IMR-90 (cell line): ENCODE results near the gene UBXN6. TPM values are rescaled to one million over a fixed set of nuclear protein-coding genes. Genes with fewer than 3 reads are reported as not detected.

Source experiments
- ATAC-seq: fragments of 200-7000 bp; cut with Tn5 transposase; 2 replicates; pipeline ENCODE4 v1.9.1; 2020; ENCODE audit warnings: low read depth, mild to moderate bottlenecking, moderate library complexity
- BruUV-seq: library from RNA; stranded (reverse); fragments of 400-500 nt; replicated peaks from 2 replicates; lab custom pipeline; 2021; lab: Mats Ljungman, UMichigan
- CTCF ChIA-PET: fragments of 300-600 bp; formaldehyde crosslinking; extraction: SDS; loops from one replicate; lab custom pipeline; 2021; ENCODE audit warnings: antibody characterized with exemption; lab: Yijun Ruan, JAX
- POLR2A ChIA-PET: fragments of 300-600 bp; sonication (Branson Sonifier 250); formaldehyde crosslinking; loops from one replicate; lab custom pipeline; 2022; ENCODE audit warnings: antibody characterized with exemption; ENCODE audit not compliant: unreplicated experiment; lab: Charles Lee
- DNase-seq: peaks from one replicate; pipeline ENCODE4 v3.0.0; 2013
- H2AFZ ChIP-seq: replicated peaks from 2 replicates; pipeline ENCODE3; 2013; ENCODE audit warnings: low read length, mild to moderate bottlenecking; ENCODE audit not compliant: poor library complexity
- H2AK5ac ChIP-seq: 2 replicates; pipeline ENCODE4 v1.6.1; 2013; ENCODE audit warnings: low read depth, low read length, inconsistent platforms
- H2AK9ac ChIP-seq: replicated peaks from 2 replicates; pipeline ENCODE3; 2013; ENCODE audit warnings: mild to moderate bottlenecking, low read depth, low read length, moderate library complexity; ENCODE audit not compliant: poor library complexity
- H2BK120ac ChIP-seq: 2 replicates; pipeline ENCODE4 v1.6.1; 2013; ENCODE audit warnings: low read depth, low read length, inconsistent platforms
- H2BK15ac ChIP-seq: 3 replicates; pipeline ENCODE4 v1.6.1; 2013; ENCODE audit warnings: low read depth, low read length, inconsistent platforms
- H2BK20ac ChIP-seq: 2 replicates; pipeline ENCODE4 v1.6.1; 2013; ENCODE audit warnings: low read depth, mild to moderate bottlenecking, inconsistent platforms, low read length, moderate library complexity
- H2BK5ac ChIP-seq: 2 replicates; pipeline ENCODE4 v1.6.1; 2013; ENCODE audit warnings: mild to moderate bottlenecking, low read depth, low read length, inconsistent platforms; ENCODE audit not compliant: poor library complexity, severe bottlenecking
- H3K14ac ChIP-seq: replicated peaks from 2 replicates; pipeline ENCODE4 v1.6.1; 2013; ENCODE audit warnings: low read depth, low read length, inconsistent platforms
- H3K18ac ChIP-seq: 2 replicates; pipeline ENCODE4 v1.6.1; 2013; ENCODE audit warnings: low read depth, low read length, control low read depth
- H3K23ac ChIP-seq: 2 replicates; pipeline ENCODE4 v1.6.1; 2013; ENCODE audit warnings: low read depth, low read length, inconsistent platforms
- H3K27ac ChIP-seq: 2 replicates; pipeline ENCODE4 v1.5.1; 2013; ENCODE audit warnings: mild to moderate bottlenecking, control low read depth, low read length; ENCODE audit not compliant: insufficient read depth
- H3K27me3 ChIP-seq: 2 replicates; pipeline ENCODE4 v1.6.1; 2013; ENCODE audit warnings: low read length; ENCODE audit not compliant: control insufficient read depth, insufficient read depth
- H3K36me3 ChIP-seq: 2 replicates; pipeline ENCODE4 v1.6.1; 2013; ENCODE audit warnings: low read length, mixed read lengths; ENCODE audit not compliant: control insufficient read depth, insufficient read depth
- H3K4ac ChIP-seq: 2 replicates; pipeline ENCODE4 v1.6.1; 2013; ENCODE audit warnings: low read depth, low read length, inconsistent platforms
- H3K4me1 ChIP-seq: 2 replicates; pipeline ENCODE4 v1.6.1; 2013; ENCODE audit warnings: low read length, mixed read lengths; ENCODE audit not compliant: control insufficient read depth, insufficient read depth
- H3K4me2 ChIP-seq: 2 replicates; pipeline ENCODE4 v1.6.1; 2013; ENCODE audit warnings: low read depth, mild to moderate bottlenecking, control low read depth, low read length, moderate library complexity
- H3K4me3 ChIP-seq: 2 replicates; pipeline ENCODE4 v1.5.1; 2013; ENCODE audit warnings: low read depth, mild to moderate bottlenecking, control low read depth, low read length, moderate library complexity; ENCODE audit not compliant: insufficient read depth
- H3K56ac ChIP-seq: 2 replicates; pipeline ENCODE4 v1.6.1; 2013; ENCODE audit warnings: low read length, inconsistent platforms; ENCODE audit not compliant: insufficient read depth; ENCODE audit errors: extremely low read depth
- H3K79me1 ChIP-seq, 2 experiments: 2 replicates each; pipeline ENCODE4 v1.6.1; 2013; ENCODE audit warnings: low read length in 2 of 2, inconsistent platforms in 1 of 2, low read depth in 1 of 2
- H3K9ac ChIP-seq: 2 replicates; pipeline ENCODE4 v1.6.1; 2013; ENCODE audit warnings: low read depth, low read length, control low read depth
- H3K9me1 ChIP-seq: 2 replicates; pipeline ENCODE4 v1.6.1; 2013; ENCODE audit warnings: low read length, inconsistent platforms; ENCODE audit not compliant: insufficient read depth
- H3K9me3 ChIP-seq: 2 replicates; pipeline ENCODE4 v1.6.1; 2013; ENCODE audit warnings: low read length; ENCODE audit not compliant: control insufficient read depth, insufficient read depth
- H4K20me1 ChIP-seq: 2 replicates; pipeline ENCODE4 v1.6.1; 2013; ENCODE audit warnings: low read length, inconsistent platforms; ENCODE audit not compliant: insufficient read depth
- H4K5ac ChIP-seq: 2 replicates; pipeline ENCODE4 v1.6.1; 2013; ENCODE audit warnings: mild to moderate bottlenecking, low read depth, low read length, control low read depth
- H4K8ac ChIP-seq, 2 experiments: 2 replicates each; pipeline ENCODE4 v1.6.1; 2013; ENCODE audit warnings: low read depth in 2 of 2, low read length in 2 of 2, control low read depth in 1 of 2, inconsistent platforms in 1 of 2
- H4K91ac ChIP-seq: 2 replicates; pipeline ENCODE4 v1.6.1; 2013; ENCODE audit warnings: low read depth, low read length, inconsistent platforms; ENCODE audit not compliant: insufficient read depth
- BHLHE40 ChIP-seq: fragments of 150-350 bp; IDR thresholded peaks from 2 replicates; pipeline ENCODE4 v1.6.1; 2016; ENCODE audit warnings: mild to moderate bottlenecking, low read depth, low read length
- CEBPB ChIP-seq: IDR thresholded peaks from 2 replicates; pipeline ENCODE4 v1.6.1; 2012; ENCODE audit warnings: low read depth, low read length, improper control_type of control experiment
- CHD1 ChIP-seq: IDR thresholded peaks from 2 replicates; pipeline ENCODE4 v1.6.1; 2012; ENCODE audit warnings: low read depth, low read length, improper control_type of control experiment
- CTCF ChIP-seq: conservative IDR thresholded peaks from 2 replicates; pipeline ENCODE4 v1.5.1; 2012; ENCODE audit warnings: mild to moderate bottlenecking, low read depth, low read length, improper control_type of control experiment
- FOS ChIP-seq: fragments of 150-350 bp; IDR thresholded peaks from 2 replicates; pipeline ENCODE4 v1.6.1; 2016; ENCODE audit warnings: low read depth, low read length
- MAFK ChIP-seq: IDR thresholded peaks from 2 replicates; pipeline ENCODE4 v1.6.1; 2012; ENCODE audit warnings: low read depth, low read length, improper control_type of control experiment
- NFE2L2 ChIP-seq: fragments of 150-350 bp; IDR thresholded peaks from 2 replicates; pipeline ENCODE4 v1.6.1; 2016; ENCODE audit warnings: low read depth, mild to moderate bottlenecking, low read length
- RFX5 ChIP-seq: IDR thresholded peaks from 2 replicates; pipeline ENCODE4 v1.8.0; 2012; ENCODE audit warnings: low read depth, mild to moderate bottlenecking, low read length, moderate library complexity
- SMC3 ChIP-seq: fragments of 150-350 bp; IDR thresholded peaks from 2 replicates; pipeline ENCODE4 v1.6.1; 2016; ENCODE audit warnings: low read depth, mild to moderate bottlenecking, antibody characterized with exemption, low read length, moderate library complexity
- USF2 ChIP-seq: fragments of 150-350 bp; IDR thresholded peaks from 2 replicates; pipeline ENCODE4 v1.6.1; 2017; ENCODE audit warnings: mild to moderate bottlenecking, antibody characterized with exemption, low read length, low read depth
- WGBS, 2 experiments: methylation state at CpG; one replicate each; pipeline versions ENCODE4 v1.1.5 to v1.1.7; 2013; ENCODE audit warnings: missing lambda C conversion rate in 2 of 2; ENCODE audit not compliant: insufficient read length in 1 of 2; ENCODE audit errors: extremely low coverage in 2 of 2; 5-methylcytosine and 5-hydroxymethylcytosine counted together
- dilution Hi-C: fragments of 300-500 bp; cut with HindIII; formaldehyde crosslinking; loops from one replicate; pipeline ENCODE4 v1.14.3; 2018; ENCODE audit warnings: low sequenced_read_pairs; ENCODE audit not compliant: unreplicated experiment
- in situ Hi-C: fragments of 300-500 bp; cut with MboI; formaldehyde crosslinking; loops from 3 replicates; pipeline ENCODE4 v1.14.3; 2019; ENCODE audit warnings: low sequenced_read_pairs, inconsistent platforms, mixed read lengths
- intact Hi-C: fragments of 100-400 bp; cut with micrococcal nuclease; formaldehyde crosslinking; loops from 2 replicates; pipeline ENCODE4 v1.10.0; 2022
- polyA plus RNA-seq, 3 experiments: library from polyadenylated mRNA; depleted of rRNA; stranded (reverse); fragments of >200 nt; gene quantifications; 2 replicates each; pipeline ENCODE4 v1.2.3, GENCODE V29; 2012; ENCODE audit warnings: low replicate concordance in 1 of 3
- total RNA-seq: library from RNA; depleted of rRNA; stranded (reverse); fragments of >200 nt; gene quantifications from 2 replicates; pipeline ENCODE4 v1.2.3, GENCODE V29; 2012

UBXN6 gene
- total and polyA plus RNA-seq, 2 of the 4 experiments (the other 2 are of a cell fraction): 84.2 to 86.5 TPM

- Histone ChIP-seq H3K4me1 (peaks cover 4% of the 10 kb centered on the region), H3K4ac (no peak overlapping the region), H2AK5ac (no peak overlapping the region), H4K8ac (no peak overlapping the region), H2BK15ac (no peak overlapping the region), H3K9me1 (peaks cover 8% of the 10 kb centered on the region; the same call in 1 of the 2 replicates), H3K4me3 (no peak overlapping the region), H3K18ac (no peak overlapping the region), H3K9ac (no peak overlapping the region), H3K9me3 (no peaks in the 10 kb centered on the region), H3K56ac (no peak overlapping the region), H2BK120ac (no peak overlapping the region), H3K27ac (no peak overlapping the region), H4K20me1 (no peaks in the 10 kb centered on the region), H4K5ac (no peak overlapping the region), H2AFZ (no peak overlapping the region), H3K4me2 (no peak overlapping the region), H2AK9ac (no peak overlapping the region), H2BK5ac (no peak overlapping the region), H3K36me3 (peaks cover 54% of the 10 kb centered on the region), H4K91ac (no peak overlapping the region), H3K27me3 (no peaks in the 10 kb centered on the region), H2BK20ac (no peak overlapping the region), H3K23ac (no peak overlapping the region), H3K14ac (no peak overlapping the region), H3K79me1 (peaks cover 0 to 8% of the 10 kb centered on the region in 2 experiments; a peak in 1 of 4 replicates)
- BruUV-seq: no TSS peak
- WGBS, 2 experiments: 88% methylated on average over 3 of the region's 10 CpGs; no CpG with 5 or more reads in 1 of the 2 experiments
- CTCF ChIA-PET: no interaction called here
- no peak for ATAC-seq
- dilution Hi-C loops: no loop called here
- intact Hi-C loops: no loop called here
- TF ChIP-seq BHLHE40: no peak
- TF ChIP-seq CEBPB: no peak
- no peak for TF ChIP-seq RFX5
- no peak for TF ChIP-seq NFE2L2
- no peak for TF ChIP-seq SMC3
- no peak for TF ChIP-seq MAFK
- TF ChIP-seq USF2: no peak
- no peak for TF ChIP-seq CHD1
- no peak for TF ChIP-seq FOS
- no peak for TF ChIP-seq CTCF
- no peak for DNase-seq
- POLR2A ChIA-PET: no interaction called here
- in situ Hi-C loops: no loop called here
Observed at GRCh38 chr19:4503825-4504170, 46.2 kb upstream of the UBXN6 start.
